Natural killer cell (primary cell): Measurements from ENCODE around the gene ELFN1. TPM values are rescaled to one million over a fixed set of nuclear protein-coding genes. Genes with fewer than 3 reads are reported as not detected.
A peak's percentile ranks its signal among the peaks of the same experiment; 100 is the strongest.

Experiments
- ATAC-seq, 3 donors: fragments of 150-1000 bp in 2 of 3; fragments of 200-7000 bp in 1 of 3; cut with Tn5 transposase; 1 replicate in 1 of 3; 2 replicates in 2 of 3; pipeline ENCODE4 v1.10.0; 2021; ENCODE audit warnings: mild to moderate bottlenecking in 2 of 3, moderate library complexity in 2 of 3
- DNase-seq, 2 donors: peaks; one replicate each; pipeline versions ENCODE4 v3.0.0 to v3.0.0-alpha.2; 2013 to 2021; ENCODE audit warnings: mixed read lengths in 1 of 2
- H3K27ac ChIP-seq: one replicate; pipeline ENCODE4 v1.5.1; 2013; ENCODE audit warnings: mild to moderate bottlenecking, low read length
- H3K27me3 ChIP-seq: one replicate; pipeline ENCODE4 v1.6.1; 2013; ENCODE audit warnings: low read length; ENCODE audit not compliant: control insufficient read depth, insufficient read depth
- H3K36me3 ChIP-seq: one replicate; pipeline ENCODE4 v1.6.1; 2013; ENCODE audit warnings: low read length; ENCODE audit not compliant: control insufficient read depth, insufficient read depth
- H3K4me1 ChIP-seq: one replicate; pipeline ENCODE4 v1.6.1; 2013; ENCODE audit warnings: low read length; ENCODE audit not compliant: control insufficient read depth, insufficient read depth
- H3K4me3 ChIP-seq: one replicate; pipeline ENCODE4 v1.5.1; 2013; ENCODE audit warnings: low read length
- H3K9me3 ChIP-seq: one replicate; pipeline ENCODE4 v1.6.1; 2013; ENCODE audit warnings: low read length; ENCODE audit not compliant: control insufficient read depth, insufficient read depth
- H3K27ac Mint-ChIP-seq, 2 donors: one replicate each; pipeline ENCODE4 v1.8.0; 2022; ENCODE audit warnings: mild to moderate bottlenecking in 2 of 2, mixed read lengths in 2 of 2, moderate library complexity in 1 of 2
- H3K27me3 Mint-ChIP-seq, 2 donors: one replicate each; pipeline ENCODE4 v1.8.0; 2022; ENCODE audit warnings: low read depth in 2 of 2, mixed read lengths in 2 of 2
- H3K36me3 Mint-ChIP-seq: one replicate; pipeline ENCODE4 v1.8.0; 2022; ENCODE audit warnings: mixed read lengths
- H3K4me1 Mint-ChIP-seq, 2 donors: one replicate each; pipeline ENCODE4 v1.8.0; 2022; ENCODE audit warnings: mixed read lengths in 2 of 2
- H3K4me3 Mint-ChIP-seq: one replicate; pipeline ENCODE4 v1.8.0; 2022; ENCODE audit warnings: mild to moderate bottlenecking, moderate library complexity, mixed read lengths
- H3K9me3 Mint-ChIP-seq, 2 donors: one replicate each; pipeline ENCODE4 v1.8.0; 2022; ENCODE audit warnings: mixed read lengths in 2 of 2
- CTCF ChIP-seq: fragments of 200-600 bp; IDR thresholded peaks from one replicate; pipeline ENCODE4 v1.8.0; 2022; ENCODE audit warnings: antibody characterized with exemption
- WGBS: methylation state at CpG from one replicate; pipeline ENCODE4 v1.1.7; 2013; ENCODE audit warnings: missing lambda C conversion rate; ENCODE audit not compliant: insufficient coverage; 5-methylcytosine and 5-hydroxymethylcytosine counted together
- intact Hi-C: fragments of 100-400 bp; cut with micrococcal nuclease; formaldehyde crosslinking; loops from one replicate; pipeline ENCODE4 v1.14.2; 2022
- total RNA-seq, 4 donors: library from RNA; stranded (reverse); fragments of 120-200 nt in 1 of 4; gene quantifications; one replicate each; pipeline versions ENCODE4 v1.2.3 to v1.2.4, GENCODE V29; 2013 to 2022

The ELFN1 gene
- total RNA-seq, 3 donors from 2014 or later (not counting 1 experiment from before 2014, with no cell fraction given) = 0.30 to 0.45 TPM; not detected in 1

GRCh38 chr7:1743481-1744230 is 73.6 kb downstream of the ELFN1 start:
- intact Hi-C loops = no loop called here
- no peak overlapping the region for H3K4me3 Mint-ChIP-seq
- WGBS = 92% methylated on average over 37 of the region's 37 CpGs

GRCh38 chr7:1744296-1745017 is 74.4 kb downstream of the ELFN1 start:
- H3K4me1 Mint-ChIP-seq = peaks cover 9 to 34% of the 10 kb centered on the region in 2 donors
- H3K27me3 Mint-ChIP-seq = peaks cover 0 to under 1% of the 10 kb centered on the region in 2 donors
- Histone ChIP-seq H3K36me3 (no peaks in the 10 kb centered on the region), H3K27ac (no peak overlapping the region), H3K9me3 (no peaks in the 10 kb centered on the region), H3K27me3 (no peaks in the 10 kb centered on the region), H3K4me1 (peaks cover 62% of the 10 kb centered on the region), H3K4me3 (no peak overlapping the region)
- no peak for DNase-seq
- intact Hi-C loops = no loop called here
- H3K9me3 Mint-ChIP-seq = no peaks in the 10 kb centered on the region
- H3K27ac Mint-ChIP-seq = no peak overlapping the region
- no peak for ATAC-seq
- no peaks in the 10 kb centered on the region for H3K36me3 Mint-ChIP-seq
- no peak for TF ChIP-seq CTCF
- H3K4me3 Mint-ChIP-seq = no peak overlapping the region
- 95% methylated on average over 56 of the region's 56 CpGs for WGBS

More at GRCh38 chr7:1743481-1744230, 73.6 kb downstream of the ELFN1 start:
- TF ChIP-seq CTCF = no peak
- H3K4me1 ChIP-seq = peaks cover 70% of the 10 kb centered on the region
- Mint-ChIP-seq H3K27ac (peak overlapping the region; percentile 83 to 84), H3K36me3 (no peaks in the 10 kb centered on the region), H3K27me3 (peaks cover 3 to 9% of the 10 kb centered on the region in 2 donors), H3K9me3 (no peaks in the 10 kb centered on the region), H3K4me1 (peaks cover 17 to 42% of the 10 kb centered on the region in 2 donors)
- no peak overlapping the region for H3K27ac ChIP-seq
- no peaks in the 10 kb centered on the region for H3K36me3 ChIP-seq
- ATAC-seq = no peak
- DNase-seq = no peak
- no peak overlapping the region for H3K4me3 ChIP-seq
- no peaks in the 10 kb centered on the region for H3K9me3 ChIP-seq
- H3K27me3 ChIP-seq = no peaks in the 10 kb centered on the region

- no peak overlapping the region for H3K27ac ChIP-seq
- ATAC-seq (no peak), DNase-seq (no peak)
- no peaks in the 10 kb centered on the region for H3K9me3 ChIP-seq
- 97% methylated on average over 46 of the region's 46 CpGs for WGBS
- H3K4me3 Mint-ChIP-seq = no peak overlapping the region
- H3K36me3 ChIP-seq = no peaks in the 10 kb centered on the region
- no peaks in the 10 kb centered on the region for H3K27me3 Mint-ChIP-seq
- H3K4me1 Mint-ChIP-seq = peaks cover 9 to 30% of the 10 kb centered on the region in 2 donors
- H3K4me3 ChIP-seq = no peak overlapping the region
- H3K9me3 Mint-ChIP-seq = no peaks in the 10 kb centered on the region
- intact Hi-C loops = no loop called here
- H3K4me1 ChIP-seq = peaks cover 57% of the 10 kb centered on the region
- H3K36me3 Mint-ChIP-seq = no peaks in the 10 kb centered on the region
- H3K27ac Mint-ChIP-seq = no peak overlapping the region
- H3K27me3 ChIP-seq = no peaks in the 10 kb centered on the region
- no peak for TF ChIP-seq CTCF
Measured at GRCh38 chr7:1745018-1745532, 75.0 kb downstream of the ELFN1 start.
